ENCODE results near the gene ULK3.

The ULK3 gene

DNA sequence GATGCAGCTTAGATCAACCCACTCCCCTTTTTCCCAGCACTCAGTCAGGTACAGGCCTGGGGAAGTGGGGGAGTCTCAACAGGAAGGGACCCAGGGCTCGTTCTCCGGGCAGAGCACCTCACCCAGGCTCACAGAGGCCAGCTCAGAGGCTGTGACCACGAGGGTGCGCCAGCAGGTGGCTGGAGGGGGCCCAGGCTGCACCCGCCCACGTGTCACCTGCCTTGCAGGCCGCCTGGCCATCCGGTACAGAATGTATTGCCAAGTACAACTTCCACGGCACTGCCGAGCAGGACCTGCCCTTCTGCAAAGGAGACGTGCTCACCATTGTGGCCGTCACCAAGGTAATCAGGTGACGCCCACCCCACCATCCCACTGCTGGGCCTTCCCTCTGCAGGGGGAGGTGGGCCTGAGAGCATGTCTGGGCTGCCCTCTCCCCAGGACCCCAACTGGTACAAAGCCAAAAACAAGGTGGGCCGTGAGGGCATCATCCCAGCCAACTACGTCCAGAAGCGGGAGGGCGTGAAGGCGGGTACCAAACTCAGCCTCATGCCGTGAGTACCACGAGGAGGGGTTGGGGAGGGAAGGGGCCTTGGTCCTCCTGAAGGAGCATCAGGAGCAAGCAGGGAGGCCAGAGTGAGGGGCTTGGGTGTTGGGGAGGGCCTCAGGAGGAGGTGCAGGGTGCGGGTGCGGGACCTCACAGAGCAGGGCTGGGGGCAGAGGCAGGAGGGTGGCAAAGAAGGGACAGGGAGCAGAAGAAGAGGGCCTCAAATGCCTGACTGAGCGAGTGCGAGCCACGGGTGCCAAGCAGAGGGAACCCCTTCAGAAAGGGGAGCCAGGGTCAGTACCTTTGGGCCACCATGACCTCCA lies 44.3 kb downstream of the ULK3 start:
- DNase-seq, result no peak

DNA sequence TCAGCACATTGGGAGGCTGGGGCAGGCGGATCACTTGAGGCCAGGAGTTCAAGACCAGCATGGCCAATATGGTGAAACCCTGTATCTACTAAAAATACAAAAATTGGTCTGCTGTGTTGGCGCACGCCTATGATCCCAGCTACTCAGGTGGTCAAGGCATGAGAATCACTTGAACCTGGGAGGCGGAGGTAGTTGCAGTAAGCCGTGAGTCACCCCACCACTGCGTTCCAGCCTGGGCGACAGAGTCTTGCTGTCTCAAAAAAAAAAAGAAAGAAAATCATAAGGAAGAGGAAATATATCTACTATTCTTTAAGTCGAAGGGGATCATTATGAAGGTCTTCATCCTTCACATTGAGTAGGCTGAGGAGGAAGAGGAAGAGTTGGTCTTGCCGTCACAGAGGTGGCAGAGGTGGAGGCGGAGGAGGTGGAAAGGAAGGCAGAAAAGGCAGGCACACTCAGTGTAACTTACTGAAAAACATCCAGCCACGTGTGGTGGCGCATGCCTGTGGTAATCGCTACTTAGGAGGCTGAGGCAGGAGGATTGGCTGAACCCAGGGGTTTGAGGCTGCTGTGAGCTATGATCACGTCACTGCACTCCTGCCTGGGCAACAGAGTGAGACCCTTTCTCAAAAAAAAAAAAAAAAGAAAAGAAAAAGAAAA lies 46.9 kb downstream of the ULK3 start:
- peak; percentile 69 for DNase-seq

DNA sequence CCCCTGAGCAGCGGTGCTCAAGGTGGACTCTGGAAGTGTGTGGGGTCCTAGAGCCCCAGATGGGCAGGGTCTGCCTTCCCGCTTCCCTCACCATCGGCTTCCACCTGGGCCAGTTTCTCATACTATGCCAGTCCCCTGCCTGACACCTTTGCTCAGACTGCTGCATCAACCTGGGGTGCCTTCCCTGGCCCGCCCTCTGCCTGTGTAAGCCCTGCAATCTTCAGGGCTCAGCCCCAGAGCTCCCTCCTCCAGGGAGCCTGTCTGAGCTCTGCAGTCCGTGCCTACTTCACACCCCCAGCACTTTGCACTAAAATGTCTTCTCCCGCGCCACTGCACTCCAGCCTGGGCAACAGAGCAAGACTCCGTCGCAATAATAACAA lies 48.0 kb downstream of the ULK3 start:
- no peak for DNase-seq

DNA sequence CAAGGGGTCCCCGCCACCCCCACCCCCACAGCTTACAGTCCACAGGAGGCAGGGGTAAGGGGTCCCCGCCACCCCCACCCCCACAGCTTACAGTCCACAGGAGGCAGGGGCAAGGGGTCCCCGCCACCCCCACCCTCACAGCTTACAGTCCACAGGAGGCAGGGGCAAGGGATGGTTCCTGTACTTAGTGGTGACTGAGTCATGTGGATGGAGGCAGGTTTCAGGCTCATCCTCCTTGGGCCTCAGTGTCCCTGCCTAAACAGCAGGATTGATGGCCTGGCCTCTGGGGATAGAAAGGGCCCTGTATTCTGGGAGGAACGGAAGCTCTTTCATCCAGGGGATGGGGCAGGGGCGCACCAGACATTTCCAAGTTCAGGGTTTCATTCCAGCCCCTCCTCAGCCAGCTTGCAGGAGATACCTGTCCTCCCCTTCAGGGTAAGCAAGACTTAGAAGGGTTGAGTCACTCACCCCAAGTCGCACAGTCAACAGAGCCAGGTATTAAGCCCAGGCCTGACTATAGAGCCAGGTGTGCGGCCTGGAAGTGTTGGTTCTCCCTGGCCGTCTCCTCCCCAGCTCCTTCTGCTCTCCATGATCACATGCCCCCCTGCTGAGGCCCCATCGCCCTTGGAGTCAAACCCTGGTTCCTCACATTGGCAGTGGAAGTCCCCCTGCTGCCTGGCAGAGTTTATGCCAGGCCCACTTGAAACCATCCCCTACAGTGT lies 48.5 kb downstream of the ULK3 start:
- peak; percentile 47 for DNase-seq

DNA sequence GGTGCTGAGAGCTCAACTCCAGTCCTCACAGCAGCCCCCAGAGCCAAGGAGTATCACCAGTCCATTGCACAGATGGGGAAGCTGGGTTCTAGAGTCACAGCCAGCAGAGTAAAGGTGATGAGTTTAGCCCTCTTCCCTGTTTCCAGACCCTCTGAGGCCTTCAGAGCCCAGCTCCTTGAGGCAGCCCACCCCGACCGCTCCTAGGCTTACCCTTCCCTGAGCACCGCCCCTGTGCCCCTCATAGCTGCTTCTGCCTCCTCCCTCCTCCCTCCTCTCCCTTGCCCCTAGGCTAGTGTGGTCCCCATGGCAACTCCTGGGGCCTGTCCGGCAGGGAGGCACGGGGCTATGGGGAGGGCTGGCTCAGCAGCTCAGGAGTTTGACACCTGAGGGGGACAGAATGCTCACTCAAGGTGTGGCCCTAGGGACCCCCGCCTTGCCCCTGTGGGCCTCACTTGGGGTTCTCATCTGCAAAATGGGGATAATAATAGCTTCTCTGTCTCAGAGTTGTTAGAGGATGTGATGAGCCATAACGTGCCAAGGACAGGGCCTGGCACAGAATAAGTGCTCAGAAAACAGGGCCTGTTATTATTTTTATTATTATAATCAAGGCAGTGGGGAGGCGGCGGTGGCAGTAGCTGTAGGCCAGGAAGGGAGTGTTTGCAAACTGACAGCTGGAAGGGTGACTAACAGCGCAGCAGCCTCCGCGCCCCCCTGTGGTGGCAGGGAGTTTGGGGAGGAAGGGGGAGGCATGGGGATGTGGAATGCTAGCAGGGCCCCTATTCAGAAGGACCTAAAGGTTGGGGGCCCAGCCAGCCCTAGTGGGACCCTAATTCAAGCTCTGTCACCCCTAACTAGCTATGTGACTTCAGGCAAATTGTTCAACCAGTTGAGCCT lies 49.6 kb downstream of the ULK3 start:
- DNase-seq, result peak; percentile 87

DNA sequence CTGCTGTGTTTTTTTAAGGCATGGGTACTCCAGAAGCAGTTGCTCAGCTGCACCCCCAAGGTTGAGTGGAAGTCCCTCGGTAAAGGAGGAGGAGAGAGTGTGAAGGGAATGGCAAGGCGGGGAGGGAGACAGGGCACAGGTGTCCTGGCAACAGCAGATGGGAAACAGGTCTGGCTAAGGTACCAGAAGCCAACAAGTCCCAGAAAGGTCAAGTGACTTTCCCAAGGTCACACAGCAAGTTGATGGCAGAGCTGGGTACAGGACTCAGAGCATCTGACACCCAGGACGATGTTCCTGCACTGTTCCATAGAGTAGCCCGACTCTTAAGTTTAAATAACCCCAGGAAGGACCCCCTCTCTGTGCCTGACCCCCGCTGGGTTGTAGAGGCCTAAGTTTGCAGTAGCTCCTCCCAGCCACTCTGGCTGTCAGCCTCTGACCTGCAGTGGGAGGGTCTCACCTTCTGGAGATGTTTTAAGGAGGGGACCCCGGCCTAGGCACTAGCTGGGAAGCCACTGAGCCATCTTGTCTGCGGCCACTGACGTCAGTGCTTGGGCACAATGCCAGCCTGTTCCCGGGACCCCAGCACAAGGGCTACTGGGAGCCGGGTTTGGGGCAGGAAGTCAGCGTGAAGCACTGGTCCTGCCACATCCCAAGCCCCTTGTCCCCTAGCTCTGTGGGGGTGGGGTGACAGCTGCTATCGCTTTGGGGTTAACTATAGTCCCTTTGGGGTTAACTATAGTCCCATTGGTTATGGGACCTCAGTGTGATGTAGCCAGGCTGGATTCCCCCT lies 50.5 kb downstream of the ULK3 start:
- peak; percentile 38 for DNase-seq

DNA sequence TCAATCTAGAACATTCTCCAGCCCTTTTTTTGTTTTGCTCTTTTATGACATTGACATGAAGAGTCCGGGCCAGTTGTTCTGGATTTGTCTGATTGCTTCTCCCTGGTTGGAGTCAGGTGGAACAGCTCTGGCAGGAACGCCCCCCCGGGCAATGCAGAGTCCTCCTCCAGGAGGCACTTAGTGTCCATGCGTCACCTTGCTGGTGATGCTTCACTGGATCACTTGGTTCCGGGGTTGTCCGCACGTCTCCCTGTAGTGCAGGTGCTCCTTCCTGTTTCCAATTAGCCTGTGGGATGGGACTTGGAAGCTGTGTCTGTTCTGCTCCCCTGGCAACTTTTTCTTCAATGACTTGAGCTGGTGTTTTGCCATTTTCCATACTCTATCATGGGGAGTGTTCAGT lies 51.3 kb downstream of the ULK3 start:
- no peak for DNase-seq

DNA sequence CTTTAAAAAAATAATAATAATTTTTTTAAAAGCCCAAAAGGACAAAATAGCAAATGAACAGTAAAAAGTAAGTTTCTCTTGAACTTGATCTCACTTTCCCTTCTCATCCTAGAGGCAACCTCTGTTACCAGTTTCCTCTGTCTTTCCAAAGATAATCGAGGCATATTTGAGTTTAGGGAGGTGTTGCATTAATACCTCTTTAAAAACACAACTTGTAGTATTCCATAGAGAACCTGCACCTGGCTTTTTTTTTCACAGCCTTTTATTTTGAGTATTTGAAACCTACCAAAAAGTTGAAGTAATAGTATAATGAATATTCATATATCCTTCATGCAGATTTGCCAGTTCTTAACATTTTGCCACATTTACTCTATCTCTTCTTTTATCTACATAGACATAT lies 51.9 kb downstream of the ULK3 start:
- DNase-seq, result no peak

DNA sequence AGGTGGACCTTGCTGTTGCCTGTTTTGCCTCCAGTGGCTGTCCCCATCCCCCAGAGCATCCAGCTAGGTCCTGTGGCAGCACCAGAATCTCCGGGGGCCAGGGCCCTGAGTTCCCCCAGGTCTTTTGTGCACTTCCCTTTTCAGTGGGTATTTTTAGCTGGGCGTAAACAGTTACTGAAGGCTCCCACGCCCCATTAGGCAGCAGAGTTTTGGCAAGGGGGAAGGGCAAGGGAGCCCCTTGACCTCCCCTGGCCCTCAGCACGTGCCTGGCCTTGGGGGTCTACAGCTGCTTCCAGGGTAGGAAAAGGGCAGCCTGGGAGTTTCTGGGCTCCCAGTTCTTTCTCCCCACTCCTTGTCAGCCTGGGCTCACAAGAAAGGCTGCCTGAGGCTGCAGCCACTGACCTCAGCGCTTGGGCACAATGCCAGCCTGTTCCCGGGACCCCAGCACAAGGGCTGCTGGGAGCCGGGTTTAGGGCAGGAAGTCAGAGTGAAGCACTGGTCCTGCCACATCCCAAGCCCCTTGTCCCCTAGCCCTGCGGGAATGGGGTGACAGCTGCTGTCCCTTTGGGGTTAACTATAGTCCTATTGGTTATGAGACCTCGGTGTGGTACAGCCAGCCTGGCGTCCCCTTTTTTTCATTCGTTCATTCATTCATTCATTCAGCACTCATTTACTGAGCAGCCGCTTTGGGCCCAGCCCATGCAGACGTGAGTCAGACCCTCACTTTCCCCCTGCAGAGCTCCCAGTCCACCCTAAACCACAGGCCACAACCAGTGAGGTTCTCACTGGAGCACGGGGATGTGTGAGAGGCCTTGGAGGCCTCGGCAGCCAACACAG lies 52.7 kb downstream of the ULK3 start:
- DNase-seq, result peak; percentile 63

DNA sequence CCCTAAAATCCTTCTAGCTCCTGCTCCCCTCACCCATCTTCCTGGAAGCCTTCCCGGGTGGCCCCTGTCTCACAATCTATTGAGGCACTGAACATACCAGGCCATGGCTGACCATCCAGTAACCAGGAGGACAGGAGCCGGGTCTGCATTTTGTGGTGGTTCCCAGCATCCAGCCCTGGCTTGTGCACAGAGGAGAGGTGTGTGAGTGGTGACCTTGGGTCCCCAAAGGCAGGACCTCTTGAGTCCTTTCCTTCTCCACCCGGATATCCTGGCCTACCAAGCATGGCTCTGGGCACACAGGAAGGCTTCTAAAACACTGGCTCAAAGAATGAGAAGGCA lies 53.2 kb downstream of the ULK3 start:
- DNase-seq, result no peak

DNA sequence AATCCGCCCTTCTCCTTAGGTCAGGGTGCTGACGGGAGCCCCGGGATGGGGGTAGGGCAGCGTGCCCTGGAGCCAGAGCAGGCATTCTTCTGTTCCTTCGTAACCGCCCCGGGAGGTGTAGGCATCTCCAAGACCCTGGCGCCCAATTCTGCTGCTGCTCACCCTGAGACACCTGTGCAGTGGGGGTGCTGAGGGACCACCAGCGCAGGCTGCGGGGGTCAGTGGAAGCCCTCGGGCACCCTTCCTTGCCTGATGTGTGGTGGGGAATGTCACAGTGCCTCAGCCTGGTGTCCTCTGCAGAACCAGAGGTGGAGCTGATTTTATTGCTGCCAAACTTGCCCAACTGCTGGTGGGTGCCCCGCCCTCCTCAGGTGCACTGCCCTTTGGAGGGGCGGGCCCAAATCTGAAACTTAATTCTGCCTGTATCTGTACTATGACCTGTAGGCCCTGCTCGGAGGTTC lies 53.8 kb downstream of the ULK3 start:
- DNase-seq, result peak; percentile 61

DNA sequence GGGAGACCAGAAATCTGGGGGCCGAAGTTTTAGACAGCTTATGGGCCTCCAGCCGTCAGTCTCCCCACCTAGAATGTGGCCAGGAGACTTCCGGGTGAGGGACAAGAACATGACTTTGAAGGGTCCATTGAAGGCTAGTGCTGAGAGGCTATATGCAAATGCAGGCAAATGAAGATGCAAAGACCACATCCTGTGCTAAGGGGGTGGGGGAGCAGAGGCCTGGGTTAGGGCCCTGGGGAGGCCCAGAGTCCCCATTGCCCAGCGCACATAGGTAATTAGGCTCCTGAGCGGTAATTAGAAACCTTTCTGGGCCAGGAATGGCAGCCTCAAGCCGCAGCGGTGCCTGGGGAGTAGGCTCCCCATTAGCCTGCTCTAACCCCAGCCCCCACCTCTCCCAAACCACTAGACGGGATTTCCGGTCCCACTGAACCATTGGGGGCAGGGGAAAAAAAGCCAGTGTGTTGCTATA lies 54.2 kb downstream of the ULK3 start:
- peak; percentile 73 for DNase-seq

DNA sequence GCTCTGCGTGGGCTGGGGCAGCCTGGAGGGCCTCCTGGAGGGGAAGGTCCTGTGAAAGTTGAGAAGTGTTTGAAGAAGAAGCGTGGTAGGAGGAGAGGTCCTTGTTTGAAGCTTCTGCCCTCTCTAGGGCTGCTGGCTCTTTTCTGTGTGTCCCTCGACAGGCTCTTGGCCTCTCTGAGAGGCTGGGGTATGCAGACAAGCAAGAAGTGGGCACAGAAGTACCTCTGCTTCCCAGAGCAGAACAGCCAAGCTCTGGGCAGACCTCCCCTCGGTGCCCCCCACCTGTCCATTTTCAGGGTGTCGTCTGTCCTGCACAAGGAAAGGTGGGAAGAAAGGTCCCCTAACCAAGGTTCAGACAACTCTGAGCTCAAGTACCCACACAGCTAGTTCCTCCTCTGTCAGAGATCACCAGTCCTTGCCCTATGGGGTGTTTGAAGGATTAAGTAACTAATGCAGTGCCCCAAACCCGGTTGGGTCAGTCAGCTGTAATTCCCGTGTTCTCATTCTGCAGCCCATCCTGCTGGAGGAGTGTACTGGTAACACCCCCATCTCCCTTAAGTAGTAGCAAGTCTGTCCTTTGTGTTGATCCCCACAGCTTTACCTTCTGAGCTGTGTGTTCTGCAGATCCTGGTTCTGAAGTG lies 54.8 kb downstream of the ULK3 start:
- peak; percentile 7 for DNase-seq

DNA sequence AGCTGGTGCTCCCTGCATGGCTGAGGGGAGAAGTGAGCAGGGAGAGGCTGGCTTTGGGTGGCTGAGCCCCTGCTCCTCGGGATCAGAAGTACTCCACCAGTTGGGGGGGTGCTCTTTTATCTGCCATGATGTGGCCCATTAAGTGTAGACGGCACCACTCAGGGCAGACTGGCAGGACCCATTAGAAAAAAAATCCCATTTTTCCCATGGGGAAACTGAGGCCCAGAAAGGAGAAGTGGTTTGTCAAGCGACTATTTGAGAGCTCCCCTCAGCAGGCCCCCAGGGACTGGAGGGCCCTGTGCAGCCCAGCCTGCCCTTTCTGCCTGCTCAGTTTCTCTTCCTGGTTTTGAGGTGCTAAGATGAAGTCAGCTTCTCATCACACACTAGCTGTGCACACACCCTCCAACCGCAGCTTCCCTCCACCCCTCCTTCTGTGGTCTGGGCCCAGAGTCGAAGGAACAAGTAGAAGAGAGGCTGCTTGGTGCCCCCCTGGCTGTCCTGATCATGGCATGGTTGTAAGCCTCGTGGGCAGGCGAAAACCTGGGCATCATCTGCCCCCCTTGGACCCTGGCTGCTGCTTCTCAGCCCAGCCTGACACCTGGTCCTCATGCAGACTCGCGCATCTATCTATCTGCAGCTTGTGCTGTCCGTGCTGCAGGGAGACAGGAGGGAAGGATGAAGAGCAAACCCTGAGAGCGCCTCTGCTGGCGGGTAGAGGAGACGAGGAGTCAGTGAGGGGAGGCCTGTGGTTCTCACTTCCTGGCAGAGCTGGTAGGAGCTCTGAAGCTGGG lies 55.5 kb downstream of the ULK3 start:
- peak; percentile 88 for DNase-seq

DNA sequence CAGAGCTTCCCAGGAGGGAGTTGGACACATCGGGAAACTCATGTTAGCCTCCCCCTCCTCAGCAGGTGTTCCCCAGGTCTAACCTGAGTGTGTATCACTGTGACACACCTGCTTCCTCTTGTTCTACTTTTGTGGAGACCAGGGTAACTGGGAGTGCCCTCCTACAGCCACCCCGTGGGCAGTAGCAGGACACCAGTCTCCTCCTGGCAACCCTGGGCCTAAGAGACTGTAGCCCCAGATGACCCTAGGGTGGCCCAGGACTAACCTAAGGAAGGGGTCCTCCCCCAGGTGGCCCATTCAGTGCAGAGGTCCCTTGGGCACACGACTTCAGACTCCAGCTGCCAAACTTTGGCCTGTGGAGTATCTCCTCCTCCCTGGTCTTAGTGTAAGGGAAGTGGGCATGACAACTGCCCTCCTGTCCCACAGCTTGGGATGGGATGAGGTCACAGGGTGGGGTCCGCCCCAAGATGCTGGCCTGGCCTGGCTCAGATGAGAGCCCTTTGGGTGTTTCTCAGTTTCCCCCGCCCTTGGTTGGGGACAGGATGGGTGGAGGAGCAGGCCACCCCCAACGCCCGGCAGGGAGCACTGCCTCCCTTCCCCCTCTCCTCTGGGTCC lies 56.3 kb downstream of the ULK3 start:
- DNase-seq, result peak; percentile 19
